Measurements from ENCODE around the gene CD58.

The CD58 gene

DNA sequence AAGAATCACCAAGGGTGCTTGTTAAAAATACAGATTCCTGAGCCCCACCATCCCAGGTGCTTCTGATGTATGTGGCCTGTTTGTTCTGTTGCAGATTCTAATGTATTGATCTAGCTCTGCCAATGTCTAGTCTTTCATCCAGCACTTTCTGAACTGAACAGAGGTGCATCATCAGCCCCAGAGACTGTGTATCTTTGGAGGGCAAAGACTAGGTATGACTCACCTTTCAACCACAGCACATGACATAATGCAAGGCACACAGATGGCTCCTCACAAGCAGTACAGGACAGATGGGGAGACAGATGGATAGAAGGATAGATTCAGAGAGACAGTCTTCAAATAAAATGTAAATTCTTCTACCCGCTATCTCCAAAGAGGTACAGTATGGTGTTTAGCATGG is 32.3 kb downstream of the CD58 start:
- DNase-seq = no peak

DNA sequence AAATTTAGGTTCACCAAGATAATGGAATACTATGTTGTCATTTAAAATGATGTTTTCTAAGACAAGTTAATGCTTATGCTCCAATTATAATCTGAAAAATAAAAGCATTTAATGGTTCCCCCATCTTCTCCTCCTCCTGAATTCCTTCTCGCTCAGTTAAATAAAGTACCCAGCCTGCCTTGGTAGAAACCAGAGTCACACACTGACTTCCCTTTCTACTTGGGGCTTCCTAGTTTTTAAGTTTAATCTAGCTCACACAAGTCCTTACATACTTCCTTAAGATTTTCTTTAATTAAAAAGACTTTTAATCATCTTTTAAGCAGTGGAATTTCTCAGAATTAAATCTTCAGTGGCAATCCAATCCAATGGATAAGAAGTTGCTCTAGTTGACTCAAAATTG is 32.9 kb downstream of the CD58 start:
- no peak for DNase-seq

DNA sequence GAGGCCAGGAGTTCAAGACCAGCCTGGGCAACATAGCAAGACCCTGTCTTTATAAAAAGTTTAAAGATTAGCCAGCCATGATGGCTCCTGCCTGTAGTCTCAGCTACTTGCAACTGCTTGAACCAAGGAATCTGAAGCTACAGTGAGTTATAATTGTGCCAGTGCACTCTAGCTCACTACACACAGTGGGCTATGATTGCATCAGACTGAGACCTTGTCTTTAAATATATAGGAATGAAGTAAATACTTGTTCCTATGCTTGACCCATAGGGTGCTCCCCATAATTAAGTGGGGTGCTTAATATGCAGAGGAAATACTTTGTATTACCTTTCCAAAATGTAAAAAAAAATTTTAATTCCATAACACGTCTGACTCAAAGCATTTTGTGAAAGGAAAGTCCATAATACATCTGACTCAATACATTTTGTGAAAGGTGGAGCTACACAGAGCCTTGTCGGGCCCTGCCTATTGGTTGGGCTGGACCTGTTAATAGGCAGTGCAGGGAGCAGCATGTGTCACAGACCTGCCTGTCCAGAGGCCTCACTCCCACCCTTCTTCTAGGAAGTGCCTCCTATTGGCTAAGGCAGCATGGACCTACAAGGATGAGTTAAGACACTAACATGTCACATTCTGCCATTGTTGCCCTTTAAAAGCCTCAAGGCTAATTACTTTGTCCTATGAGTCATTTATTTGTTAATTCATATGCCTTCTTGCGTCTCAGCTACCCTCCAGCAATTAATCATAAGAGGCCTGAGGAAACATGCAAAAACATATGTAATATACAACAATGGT is 33.6 kb downstream of the CD58 start:
- DNase-seq = no peak

DNA sequence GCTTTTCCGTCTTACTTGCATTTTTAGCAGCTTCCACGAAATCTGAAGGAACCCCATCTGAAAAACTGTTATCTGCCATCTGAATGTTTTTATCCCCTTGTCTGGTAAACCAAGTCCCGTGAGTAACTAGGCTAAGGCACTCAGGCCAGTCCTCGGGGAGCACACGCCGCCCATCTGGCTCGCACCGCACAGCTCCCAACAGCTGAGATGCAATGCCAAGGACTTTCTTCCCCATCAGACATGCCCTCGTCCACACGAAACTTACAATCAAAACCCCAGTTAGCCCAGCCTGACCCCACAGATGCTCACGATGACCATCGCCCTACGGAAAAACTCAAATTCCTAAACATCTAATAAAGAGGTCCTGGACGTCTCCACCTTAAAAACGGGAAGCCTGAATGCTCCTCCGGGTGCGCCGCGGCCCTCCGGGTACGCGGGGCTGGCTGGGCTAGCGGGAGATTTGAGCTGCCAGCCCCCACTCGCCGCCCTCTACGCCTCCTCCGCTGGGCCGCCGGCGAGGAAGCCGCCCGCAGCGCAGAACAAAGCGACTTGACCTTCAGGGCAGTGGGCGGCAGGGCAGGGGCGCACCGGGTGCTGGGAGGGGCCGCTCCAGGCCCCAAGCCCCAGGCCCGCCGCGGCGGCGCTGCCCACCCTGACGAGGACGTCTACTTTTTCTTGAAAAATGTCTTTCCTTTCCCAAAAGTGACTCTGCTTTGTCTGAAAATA is 36.6 kb downstream of the CD58 start:
- no peak for DNase-seq

DNA sequence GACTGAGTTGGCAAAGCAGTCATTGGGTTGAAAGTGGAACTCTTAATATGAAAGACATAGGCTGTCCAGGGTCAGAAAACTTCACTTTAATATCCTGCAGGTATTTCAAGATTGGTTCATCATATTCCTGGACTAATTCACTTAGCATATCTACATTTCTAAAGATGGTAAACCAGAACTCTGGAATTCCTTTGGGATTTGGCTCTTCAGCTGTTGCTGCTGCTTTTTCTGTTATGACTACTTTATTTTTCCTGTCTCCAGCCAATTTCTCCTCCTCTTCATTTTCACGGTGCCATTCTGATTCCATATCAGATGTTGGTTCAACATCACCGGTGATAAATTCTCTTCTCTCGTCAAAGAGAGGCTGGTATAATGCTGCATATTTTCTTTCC is 37.4 kb downstream of the CD58 start:
- DNase-seq = no peak

DNA sequence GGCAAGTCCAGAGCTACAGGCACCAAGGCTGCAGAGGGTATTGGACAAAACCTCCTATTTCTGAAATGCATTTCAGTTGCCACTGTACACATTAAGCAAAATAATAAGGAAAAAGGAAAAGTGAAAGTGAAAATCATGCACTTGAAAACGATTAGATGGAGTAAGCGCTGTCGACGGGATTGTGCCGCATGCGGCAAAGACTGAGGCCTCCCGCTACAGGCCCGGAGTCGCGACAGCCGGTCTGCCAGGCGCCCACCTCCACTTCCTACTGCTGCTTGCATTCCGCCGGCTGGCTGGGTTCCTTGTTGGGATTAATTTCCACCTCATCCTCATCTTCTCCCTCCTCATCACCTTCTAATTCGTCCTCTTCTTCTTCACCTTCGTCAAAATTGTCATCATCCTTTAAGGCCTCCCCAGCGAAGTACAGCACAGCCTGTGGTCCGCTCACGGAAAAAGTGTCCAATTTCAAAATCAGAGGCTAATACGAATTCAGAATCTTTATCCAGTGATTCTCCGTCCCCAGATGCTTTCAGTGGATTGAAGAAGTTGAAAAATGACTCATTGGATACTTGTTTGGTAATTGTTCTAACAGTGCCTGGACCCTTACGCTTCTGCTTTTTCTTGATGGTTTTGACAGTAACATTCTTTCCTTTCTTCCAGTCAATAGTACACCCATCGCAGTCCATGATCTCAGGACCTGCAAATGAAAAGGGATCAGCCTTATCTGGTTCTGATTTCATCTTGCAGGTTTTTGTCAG is 38.0 kb downstream of the CD58 start:
- DNase-seq = no peak

DNA sequence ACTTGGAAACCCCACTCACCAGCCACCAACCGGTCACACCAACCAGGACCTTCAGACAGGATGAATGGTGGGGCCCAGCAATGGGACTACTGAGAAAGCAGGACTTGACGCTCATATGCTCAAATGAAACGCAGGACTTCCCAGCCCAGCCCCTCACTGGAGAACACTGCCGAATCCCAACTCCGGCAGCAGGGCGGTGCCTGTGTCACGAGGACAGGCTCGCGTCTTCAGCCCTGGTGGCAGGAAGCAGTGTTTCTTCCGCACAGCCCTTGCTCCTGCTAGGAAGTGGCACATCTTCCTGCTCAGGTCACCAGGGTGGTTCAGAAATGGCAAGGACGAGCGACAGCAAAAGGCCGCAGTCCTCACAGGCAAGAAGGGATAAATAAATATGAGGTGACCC is 38.9 kb downstream of the CD58 start:
- DNase-seq = no peak

DNA sequence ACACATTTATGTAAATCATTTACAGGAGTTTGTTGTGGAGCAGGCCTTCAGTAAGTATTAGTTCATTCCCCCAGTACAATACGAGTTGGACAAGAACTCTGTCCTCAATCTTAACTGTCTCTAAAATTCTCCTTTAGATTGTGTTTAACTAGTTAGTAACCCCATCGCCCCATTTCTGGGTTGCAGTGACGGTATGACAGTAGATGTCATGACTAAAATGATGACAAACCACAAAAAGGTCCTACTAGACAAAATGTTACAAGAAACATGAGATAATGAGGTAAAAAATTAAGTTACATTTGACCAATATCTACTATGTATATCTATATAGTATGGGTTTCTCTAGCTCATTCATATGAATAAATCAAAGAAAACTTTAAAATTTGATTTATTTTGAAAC is 41.1 kb downstream of the CD58 start:
- DNase-seq = no peak

DNA sequence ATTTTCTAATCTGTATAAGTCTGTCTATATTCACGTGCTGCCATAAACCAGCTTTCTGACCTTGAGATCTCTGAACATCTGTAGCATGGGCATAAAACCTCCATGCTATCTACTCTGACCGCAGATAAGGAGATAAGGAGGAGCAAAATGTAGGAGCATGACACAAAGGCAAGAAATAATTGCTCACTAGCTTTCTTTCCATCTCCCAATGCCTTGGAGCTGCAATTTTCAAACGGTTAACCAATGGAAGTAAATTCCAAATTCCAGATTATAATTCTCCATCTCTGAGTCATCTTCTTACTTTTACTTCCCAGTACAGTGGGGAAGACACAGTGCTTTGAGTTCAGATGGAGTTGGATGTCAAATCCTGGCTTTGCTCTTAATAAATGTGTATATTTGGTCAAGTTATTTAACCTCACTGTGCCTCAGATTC is 41.6 kb downstream of the CD58 start:
- DNase-seq = no peak

DNA sequence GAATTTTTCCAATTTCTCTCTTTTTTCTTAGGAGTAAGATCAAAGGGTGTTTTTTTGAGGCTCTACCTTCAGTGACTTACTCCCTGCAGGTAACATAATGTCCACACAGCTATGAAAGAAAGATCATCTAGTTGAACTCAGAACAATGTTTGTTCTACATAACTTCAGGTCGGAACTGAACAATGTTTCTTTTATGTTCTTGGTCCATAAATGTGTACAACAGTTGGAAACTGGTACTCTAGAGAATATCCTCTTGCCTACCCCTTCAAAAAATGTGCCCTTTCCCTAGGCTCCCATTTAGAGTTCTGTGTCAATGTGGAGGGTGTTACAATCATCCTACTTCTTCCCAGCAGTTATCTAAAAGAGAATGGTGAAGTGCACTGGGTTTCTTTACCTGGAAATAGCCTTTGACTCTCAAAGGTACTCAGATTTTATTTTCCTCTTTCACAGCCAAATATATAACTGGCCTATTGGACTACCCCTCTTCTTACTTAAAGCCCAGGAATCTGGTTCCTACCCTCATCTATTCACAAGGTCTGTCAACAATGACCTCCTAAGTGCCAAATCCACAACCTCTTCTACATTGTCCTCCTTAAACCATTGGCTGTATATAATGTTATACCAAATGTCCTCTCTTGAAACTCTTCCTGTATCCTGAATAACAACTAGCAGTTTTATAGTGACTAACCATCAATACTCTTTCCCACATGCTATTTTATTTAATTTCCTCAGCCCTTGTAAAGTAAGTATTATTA is 42.3 kb downstream of the CD58 start:
- no peak for DNase-seq

DNA sequence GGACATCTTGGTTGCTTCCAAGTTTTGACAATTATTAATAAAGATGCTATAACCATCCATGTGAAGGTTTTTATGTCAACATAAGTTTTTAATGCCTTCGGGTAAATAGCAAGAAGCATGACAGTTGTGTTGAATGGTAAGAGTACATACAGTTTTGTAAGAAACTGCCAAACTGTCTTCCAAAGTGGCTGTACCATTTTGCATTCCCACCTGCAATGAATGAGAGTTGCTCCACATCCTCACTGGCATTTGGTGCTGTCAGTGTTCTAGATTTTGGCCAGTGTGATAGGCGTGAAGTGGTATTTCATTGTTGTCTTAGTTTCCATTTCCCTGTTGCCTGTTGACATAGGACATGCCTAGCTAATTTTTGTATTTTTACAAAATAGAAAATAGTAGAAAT is 45.4 kb downstream of the CD58 start:
- no peak for DNase-seq

DNA sequence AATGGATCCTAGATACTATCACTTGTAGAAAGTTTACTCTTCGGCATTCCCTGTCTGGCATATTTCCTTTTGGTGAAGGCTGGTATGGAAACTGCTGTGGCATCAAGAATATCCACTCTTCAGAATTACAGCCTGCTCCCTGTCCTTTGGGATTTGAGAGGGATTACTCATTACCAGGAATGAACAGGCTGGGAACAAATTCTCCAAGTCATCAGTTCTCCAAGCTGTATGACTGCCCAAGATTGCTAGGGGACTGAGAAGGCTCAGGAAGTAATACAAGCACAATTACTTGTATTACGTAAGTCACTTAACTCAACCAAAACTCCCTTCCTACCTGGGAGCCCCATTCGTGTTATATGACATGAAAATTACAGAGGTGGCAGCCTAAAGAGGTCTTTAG is 49.6 kb downstream of the CD58 start:
- no peak for DNase-seq

DNA sequence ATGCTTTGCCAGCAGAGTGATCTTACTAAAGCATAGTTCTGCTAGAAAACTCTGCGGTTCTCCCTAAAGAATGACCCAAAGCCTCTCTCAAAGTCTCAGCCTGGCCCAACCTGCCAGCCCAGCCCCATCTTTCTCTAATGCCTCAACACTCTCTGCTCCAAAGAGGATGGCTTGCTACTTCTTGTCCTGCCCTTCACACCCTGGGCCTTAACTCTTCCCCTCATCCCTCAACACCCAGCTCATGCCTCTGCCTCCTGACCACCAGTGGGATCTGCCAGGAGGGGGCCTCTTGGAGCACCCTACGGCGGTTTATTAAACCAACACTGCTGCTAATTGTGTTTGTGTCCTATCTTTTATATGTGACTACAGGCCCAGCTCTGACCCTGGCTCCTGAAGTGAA is 52.4 kb downstream of the CD58 start:
- no peak for DNase-seq

DNA sequence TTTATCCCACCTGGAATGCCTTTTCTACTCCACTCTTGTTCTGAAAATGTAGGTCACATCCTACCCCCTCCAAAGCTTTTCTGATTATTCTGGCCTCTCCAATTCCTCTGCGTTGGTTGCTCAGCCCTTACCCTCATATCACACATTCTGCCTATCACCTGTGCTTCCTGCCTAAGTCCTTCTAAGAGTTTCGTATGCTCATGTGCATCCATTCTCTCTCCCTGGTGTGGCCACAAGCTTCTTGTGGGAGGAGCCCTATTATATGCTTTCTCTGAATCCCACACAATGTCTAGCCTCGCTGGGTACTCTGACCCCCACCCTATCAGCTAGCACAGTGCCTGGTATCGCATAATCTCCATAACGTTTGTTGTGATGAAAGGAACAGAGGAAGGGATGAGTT is 54.2 kb downstream of the CD58 start:
- DNase-seq = no peak

DNA sequence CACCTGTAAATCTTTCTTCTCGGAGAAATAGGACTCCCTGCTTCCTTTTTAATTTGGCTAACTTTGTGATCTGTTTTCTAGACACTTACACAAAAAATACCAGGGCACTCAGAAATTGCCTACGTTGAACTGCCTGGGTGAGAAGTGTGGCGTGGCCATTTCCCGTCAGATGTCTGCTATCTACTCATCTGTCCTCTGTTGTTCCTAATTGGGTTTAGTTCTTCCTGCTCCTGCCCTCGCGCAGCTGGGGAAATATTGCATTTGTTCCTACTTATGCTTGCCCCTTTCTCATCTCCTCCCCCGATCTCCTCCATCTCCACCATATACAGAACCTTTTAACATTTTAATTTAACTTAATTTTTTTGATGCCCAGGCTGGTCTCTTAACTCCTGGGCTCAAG is 55.1 kb downstream of the CD58 start:
- peak; percentile 36 for DNase-seq

DNA sequence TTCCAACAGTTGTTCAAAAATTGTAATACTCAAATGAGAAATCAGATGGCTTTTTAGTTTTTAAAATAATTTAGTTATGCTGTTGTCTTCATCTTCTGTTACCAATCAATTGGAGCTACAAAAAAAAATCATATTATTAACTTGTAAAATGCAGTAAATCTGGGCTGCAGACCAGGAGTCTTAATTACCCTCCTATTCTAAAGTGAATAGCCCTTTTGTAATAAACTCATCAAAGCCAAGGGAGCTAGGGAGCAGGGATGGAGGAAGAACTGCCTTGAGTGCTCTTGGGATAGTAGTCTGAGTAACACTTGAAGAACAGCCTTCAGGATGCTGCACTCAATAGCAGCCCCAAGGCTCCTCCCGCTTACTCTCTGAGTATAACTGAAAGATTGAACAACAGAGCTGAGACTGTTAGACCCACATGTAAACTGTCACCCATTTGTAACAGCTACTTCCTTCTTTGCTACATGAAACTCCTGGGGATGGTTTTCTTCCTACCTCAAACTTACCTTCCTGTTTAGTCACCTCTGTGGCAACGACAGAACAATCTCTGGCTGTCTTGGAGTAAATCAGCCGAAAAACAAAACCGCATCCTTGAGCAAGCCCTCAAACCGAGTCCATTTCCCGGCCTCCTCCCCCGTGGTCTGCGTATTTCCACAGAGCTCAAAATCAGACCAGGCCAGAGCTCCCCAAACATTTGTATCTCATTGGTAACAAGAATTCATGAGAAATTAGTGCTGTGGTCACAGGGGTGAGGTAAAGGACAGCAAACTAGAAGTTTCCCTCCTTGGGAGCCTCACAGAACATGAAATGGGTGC is 55.9 kb downstream of the CD58 start:
- DNase-seq = peak; percentile 63

DNA sequence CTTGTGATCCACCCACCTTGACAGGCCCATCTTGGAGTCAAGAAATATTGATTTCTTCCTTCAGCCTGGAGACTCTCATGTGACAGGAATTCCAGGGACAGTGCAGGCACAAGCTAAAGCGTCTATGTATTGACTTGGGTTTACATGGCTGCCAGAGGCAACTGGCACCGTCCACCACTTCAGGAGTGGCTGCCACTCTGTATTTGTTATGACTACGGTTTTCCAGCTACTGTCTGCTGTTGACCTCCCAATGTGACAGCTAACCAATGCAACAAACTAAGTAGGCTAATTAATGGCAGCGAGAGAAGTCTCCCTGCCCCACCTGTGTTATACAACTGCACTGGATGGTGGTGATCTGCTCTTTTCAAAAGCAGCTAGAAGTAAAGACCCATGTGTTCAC is 56.9 kb downstream of the CD58 start:
- no peak for DNase-seq

DNA sequence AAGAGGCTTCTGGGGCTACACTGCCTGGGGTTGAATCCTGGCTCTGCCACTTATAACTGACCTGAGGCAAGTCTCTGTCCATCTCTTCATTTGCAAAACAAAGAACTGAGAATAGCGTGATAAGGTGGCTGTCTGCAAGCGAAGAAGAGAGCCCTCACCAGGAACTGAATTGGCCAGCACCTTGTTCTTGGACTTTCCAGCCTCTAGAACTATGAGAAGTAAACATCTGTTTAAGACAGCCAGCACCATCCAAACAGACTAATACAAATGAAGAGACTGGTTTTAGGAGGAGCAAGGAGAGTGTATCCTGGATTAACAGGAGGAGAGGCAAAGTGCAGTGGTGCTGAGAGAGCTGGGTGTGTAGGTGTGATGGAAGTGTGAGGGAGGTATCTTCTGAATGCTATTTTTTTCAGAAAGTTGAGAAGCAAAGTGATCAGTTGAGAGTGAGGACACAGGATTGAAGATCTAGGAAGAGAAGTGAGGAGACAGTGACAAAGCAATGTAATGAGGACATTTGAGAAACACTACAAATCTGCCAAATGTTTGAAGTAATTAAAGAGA is 59.3 kb downstream of the CD58 start:
- DNase-seq = no peak

DNA sequence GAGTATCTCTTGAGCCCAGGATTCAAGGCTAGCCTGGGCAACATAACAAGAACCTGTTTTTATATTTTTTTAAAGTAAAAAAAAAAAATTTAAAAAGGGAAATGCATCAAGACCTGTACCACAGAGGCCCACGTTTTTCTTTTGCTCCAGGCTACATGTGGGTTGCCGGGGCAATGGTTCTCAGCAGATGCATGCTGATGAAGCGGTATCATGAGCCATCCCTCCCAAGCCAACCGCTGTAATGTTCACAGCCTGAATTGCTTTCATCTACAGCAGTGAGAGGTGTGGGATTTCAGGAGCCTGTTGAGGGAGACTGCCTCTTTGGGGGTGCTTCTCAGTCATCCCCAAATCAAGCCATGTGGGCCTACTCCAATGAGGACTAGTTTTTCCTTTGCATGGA is 60.5 kb downstream of the CD58 start:
- DNase-seq = no peak

DNA sequence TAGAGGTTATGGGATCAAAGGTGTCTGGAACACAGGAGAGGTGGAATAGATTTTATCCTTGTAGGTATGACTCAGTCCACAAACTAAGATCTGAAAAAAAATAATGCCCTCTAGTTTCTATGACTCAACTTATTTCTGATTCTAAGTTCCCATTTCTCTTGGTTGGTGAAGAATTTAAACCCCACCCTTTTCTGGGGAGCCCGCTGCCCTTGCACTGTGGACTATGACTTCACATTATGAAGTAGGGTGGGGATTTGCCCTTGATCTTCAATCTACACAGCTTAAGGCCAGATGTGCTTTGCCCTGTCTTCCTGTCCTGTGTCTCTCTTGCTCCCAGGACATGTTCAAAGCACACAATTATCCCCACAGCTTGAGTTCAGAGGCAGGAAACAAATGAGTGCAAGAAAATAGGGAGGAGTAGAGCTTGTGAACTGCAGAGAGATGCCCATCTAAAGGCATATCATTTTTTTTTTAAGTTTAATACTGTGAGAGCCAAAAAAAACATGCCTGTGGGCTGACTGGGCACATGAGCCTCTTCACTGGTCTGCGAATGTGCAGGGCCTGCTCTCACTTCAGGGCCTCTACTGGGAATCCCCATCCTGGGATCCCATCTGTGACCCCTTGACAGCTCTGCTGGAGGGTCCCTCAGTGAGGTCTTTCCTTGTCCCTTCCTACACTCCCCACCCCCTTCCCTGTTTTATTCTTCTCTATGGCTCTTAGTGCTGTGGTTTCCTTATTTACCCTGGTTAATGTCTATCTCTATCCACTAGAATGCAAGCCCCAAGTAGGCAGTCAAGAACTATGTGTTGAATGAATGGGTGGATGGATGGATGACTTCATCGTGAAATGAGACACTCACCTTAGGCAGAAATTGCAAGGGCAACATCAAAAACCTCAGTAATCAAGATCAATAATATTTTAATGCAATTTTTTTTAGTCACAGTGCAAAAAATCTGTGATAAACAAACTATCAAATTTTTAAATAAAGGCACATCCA is 61.5 kb downstream of the CD58 start:
- DNase-seq = no peak
